GM19328 (cell line): ENCODE data around the gene UTP3.
A peak's percentile ranks its signal among the peaks of the same experiment; 100 is the strongest.
"Not testable (repeated sequence)": the region's sequence is repeated elsewhere in the genome, so short reads cannot be mapped to it uniquely, and the experiment has no call there.

Source experiments
- ATAC-seq: cut with Tn5 transposase; IDR thresholded peaks from one replicate; pipeline ENCODE4 v1.9.1; 2021; ENCODE audit warnings: mild to moderate bottlenecking, moderate library complexity; ENCODE audit not compliant: unreplicated experiment

UTP3 gene

GRCh38 chr4:70681704-70682103 lies 6.6 kb upstream of the UTP3 start:
- peak; percentile 36 for ATAC-seq

- not testable (repeated sequence) for ATAC-seq
Measured at GRCh38 chr4:70682142-70682541, 6.2 kb upstream of the UTP3 start.

GRCh38 chr4:70687392-70687791 lies 940 bp upstream of the UTP3 start:
- no peak for ATAC-seq

- ATAC-seq, result no peak
Measured at GRCh38 chr4:70688795-70689231, 481 bp downstream of the UTP3 start.

- ATAC-seq, result no peak
Measured at GRCh38 chr4:70691661-70692060, 3.3 kb downstream of the UTP3 start.

GRCh38 chr4:70694633-70695032 lies 6.3 kb downstream of the UTP3 start:
- ATAC-seq, result not testable (repeated sequence)

- ATAC-seq, result not testable (repeated sequence)
Measured at GRCh38 chr4:70698435-70698834, 10.1 kb downstream of the UTP3 start.

GRCh38 chr4:70700712-70701111 lies 12.4 kb downstream of the UTP3 start:
- no peak for ATAC-seq

GRCh38 chr4:70701271-70701670 lies 12.9 kb downstream of the UTP3 start:
- no peak for ATAC-seq

GRCh38 chr4:70702592-70702991 lies 14.3 kb downstream of the UTP3 start:
- not testable (repeated sequence) for ATAC-seq

GRCh38 chr4:70703619-70704214 lies 15.4 kb downstream of the UTP3 start:
- no peak for ATAC-seq

- ATAC-seq, result peak; percentile 53
Measured at GRCh38 chr4:70704215-70704930, 16.0 kb downstream of the UTP3 start.

GRCh38 chr4:70704931-70705182 lies 16.5 kb downstream of the UTP3 start:
- ATAC-seq, result peak; percentile 32

GRCh38 chr4:70705183-70706043 lies 17.1 kb downstream of the UTP3 start:
- ATAC-seq, result peak; percentile 55

- ATAC-seq, result no peak
Measured at GRCh38 chr4:70706044-70706461, 17.7 kb downstream of the UTP3 start.

- ATAC-seq, result no peak
Measured at GRCh38 chr4:70706516-70706915, 18.2 kb downstream of the UTP3 start.

GRCh38 chr4:70709611-70710205 lies 21.4 kb downstream of the UTP3 start:
- no peak for ATAC-seq

- ATAC-seq, result no peak
Measured at GRCh38 chr4:70711599-70711998, 23.3 kb downstream of the UTP3 start.

GRCh38 chr4:70712150-70712549 lies 23.8 kb downstream of the UTP3 start:
- no peak for ATAC-seq

- no peak for ATAC-seq
Measured at GRCh38 chr4:70712604-70713452, 24.5 kb downstream of the UTP3 start.
